Measurements from ENCODE around the gene SGSM1.

Gene SGSM1, protein sequence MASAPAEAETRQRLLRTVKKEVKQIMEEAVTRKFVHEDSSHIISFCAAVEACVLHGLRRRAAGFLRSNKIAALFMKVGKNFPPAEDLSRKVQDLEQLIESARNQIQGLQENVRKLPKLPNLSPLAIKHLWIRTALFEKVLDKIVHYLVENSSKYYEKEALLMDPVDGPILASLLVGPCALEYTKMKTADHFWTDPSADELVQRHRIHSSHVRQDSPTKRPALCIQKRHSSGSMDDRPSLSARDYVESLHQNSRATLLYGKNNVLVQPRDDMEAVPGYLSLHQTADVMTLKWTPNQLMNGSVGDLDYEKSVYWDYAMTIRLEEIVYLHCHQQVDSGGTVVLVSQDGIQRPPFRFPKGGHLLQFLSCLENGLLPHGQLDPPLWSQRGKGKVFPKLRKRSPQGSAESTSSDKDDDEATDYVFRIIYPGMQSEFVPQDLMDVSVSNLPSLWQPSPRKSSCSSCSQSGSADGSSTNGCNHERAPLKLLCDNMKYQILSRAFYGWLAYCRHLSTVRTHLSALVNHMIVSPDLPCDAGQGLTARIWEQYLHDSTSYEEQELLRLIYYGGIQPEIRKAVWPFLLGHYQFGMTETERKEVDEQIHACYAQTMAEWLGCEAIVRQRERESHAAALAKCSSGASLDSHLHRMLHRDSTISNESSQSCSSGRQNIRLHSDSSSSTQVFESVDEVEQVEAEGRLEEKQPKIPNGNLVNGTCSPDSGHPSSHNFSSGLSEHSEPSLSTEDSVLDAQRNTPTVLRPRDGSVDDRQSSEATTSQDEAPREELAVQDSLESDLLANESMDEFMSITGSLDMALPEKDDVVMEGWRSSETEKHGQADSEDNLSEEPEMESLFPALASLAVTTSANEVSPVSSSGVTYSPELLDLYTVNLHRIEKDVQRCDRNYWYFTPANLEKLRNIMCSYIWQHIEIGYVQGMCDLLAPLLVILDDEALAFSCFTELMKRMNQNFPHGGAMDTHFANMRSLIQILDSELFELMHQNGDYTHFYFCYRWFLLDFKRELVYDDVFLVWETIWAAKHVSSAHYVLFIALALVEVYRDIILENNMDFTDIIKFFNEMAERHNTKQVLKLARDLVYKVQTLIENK

GRCh38 chr22:24805790-24806662 lies at the start of gene SGSM1:
Gene SGSM1 (plus strand): TSS chr22:24806211. CDS start chr22:24806326, 115 bp downstream.
- peak; percentile 51 for DNase-seq (ENCODE audit: low read depth)

GRCh38 chr22:24758164-24758799 lies 47.7 kb upstream of the SGSM1 start:
- DNase-seq (ENCODE audit: low read depth), result peak; percentile 32

- DNase-seq (ENCODE audit: low read depth), result no peak
These were observed 46.2 kb upstream of the SGSM1 start for GRCh38 chr22:24759765-24760164.

DNA sequence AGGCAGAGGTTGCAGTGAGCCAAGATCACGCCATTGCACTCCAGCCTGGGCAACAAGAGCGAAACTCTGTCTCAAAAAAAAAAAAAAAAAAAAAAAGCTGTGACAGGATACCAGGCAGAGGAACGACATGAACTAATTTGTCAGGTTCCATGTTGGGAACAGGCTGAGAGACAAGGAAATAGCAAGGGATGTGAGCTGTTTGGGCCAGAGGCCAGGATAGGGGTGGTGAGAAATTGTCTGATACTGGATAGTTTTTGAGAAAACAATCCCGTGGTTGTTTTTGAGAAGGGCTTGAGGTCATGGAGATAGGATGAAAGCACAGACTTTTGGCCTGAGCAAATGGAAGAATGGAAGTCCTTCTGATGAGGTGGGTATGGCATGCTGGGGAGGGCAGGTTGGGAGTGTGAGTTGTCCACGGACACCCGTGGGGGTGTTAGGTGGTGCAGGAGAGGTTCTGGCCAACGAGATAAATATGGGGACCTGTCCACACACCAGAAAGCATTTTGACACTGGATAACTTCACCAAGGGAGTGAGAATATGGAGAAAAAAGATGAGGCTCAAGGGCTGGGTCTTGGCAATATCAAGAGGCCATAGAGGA lies 45.2 kb upstream of the SGSM1 start:
- no peak for DNase-seq (ENCODE audit: low read depth)

DNA sequence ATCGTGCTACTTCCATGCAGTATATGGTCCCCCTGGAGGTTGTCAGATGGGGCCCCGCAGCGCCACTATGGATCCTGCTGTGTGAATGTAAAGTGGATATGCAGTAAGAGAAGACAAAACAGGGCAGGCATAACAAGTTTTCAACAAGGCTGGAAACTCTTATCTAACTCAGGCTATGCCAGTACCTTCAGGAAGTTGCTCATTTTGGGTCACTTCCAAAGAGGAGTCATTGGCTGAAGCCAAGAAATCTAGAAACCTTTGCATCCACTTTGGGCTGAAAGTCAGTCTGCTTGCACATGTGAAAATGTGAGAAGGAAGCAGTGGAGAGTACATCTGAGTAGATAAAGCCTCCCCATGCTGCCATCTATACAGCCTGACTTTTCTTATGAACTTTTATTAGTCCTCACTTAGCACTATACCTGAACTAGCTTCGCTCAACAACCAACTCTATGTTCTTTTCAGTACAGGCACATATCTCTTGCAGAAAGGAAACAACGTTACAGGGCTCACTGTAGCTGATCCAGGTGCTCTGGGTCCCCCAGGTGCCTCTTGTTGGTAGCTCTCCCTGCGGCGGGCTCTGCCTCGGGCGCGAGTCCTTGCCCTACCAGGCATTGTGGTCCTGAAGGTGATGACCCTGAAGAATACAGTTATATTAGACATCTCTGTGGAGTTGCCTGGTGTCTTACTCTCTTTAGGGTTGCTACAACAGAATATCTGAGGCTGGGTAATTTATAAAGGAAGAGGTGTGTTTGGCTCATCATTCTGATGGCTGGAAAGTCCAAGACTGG lies 43.9 kb upstream of the SGSM1 start:
- DNase-seq (ENCODE audit: low read depth), result no peak

DNA sequence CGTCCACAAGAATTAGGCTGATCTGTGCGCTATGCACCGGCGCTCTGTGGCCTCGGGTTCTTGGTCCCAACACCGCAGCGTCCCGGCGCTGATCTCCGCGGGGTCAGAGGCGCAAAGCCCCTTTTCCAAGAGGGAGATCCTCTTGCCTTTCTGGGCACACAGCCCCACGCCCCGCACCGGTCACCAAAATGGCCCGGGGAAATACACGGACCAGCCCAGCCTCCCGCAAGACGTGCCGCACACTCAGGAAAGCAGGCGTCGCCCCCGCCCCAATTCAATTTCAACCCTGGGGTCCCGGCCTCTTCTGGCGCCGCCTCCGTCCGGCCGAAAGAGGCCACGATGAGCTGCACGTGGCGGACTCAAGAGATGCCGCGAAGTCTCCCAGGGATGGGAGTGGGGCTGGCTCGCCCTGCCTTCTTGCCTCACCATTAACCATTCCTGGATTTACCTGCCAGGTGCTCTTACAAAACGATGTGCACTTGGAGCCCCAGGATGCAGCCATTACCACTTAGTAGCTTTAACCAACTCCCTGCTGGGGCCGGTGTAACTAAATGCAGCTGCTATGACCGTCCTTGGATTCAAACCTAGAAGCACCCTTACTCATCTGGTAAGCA lies 42.0 kb upstream of the SGSM1 start:
- DNase-seq (ENCODE audit: low read depth), result no peak

DNA sequence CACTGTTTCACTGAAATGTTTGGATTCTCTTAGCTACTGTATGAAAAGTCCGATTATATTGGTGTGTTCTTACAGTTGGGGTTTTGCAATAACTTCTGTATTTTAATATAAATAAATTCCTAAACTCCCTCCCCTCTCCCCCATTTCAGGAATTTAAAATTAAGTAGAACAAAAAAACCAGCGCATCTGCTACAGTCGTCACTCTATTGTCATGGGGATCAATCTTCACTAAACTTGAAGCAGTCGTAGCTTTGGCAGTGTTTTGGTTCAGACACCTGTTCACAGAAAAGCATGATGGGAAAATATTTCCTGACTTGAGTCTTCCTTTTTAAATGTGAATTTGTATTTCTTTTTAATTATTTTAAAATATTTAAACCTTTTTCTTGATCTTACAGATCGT lies 40.8 kb upstream of the SGSM1 start:
- no peak for DNase-seq (ENCODE audit: low read depth)

DNA sequence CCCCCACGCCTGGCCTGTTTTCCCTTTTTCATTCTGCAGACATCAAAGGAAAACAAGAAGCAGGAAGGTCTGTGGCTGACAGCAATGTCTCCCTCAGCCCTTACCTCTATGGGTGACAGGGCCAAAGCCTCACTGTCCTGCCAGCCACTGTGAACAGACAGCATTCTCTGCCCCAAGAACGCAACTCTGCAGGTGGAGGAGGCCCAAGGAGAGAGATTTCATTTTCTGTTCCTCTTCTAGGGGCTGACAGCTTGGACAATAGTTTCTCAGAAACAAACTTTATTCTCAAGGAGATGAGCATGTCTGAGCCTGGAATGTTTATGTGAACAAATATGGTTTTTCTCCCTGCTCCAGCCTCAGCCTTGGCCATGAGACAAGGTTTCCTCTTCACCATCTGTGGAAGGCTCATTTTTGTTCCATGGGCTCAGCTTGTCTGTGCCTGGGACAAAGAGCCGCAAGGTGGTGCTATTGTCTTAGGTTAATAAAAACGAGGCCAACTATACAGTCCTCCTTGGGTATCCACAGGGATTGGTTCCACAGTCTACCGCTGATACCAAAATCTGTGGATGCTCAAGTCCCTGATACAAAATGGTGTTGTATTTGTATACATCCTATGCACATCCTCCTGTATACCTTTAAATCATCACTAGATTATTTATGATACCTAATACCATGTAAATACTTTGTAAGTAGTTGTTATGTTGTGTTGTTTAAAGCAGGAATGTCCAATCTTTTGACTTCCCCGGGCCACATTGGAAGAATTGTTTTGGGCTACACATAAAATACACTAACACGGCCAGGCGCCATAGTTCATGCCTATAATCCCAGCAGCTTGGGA lies 37.3 kb upstream of the SGSM1 start:
- peak; percentile 14 for DNase-seq (ENCODE audit: low read depth)

DNA sequence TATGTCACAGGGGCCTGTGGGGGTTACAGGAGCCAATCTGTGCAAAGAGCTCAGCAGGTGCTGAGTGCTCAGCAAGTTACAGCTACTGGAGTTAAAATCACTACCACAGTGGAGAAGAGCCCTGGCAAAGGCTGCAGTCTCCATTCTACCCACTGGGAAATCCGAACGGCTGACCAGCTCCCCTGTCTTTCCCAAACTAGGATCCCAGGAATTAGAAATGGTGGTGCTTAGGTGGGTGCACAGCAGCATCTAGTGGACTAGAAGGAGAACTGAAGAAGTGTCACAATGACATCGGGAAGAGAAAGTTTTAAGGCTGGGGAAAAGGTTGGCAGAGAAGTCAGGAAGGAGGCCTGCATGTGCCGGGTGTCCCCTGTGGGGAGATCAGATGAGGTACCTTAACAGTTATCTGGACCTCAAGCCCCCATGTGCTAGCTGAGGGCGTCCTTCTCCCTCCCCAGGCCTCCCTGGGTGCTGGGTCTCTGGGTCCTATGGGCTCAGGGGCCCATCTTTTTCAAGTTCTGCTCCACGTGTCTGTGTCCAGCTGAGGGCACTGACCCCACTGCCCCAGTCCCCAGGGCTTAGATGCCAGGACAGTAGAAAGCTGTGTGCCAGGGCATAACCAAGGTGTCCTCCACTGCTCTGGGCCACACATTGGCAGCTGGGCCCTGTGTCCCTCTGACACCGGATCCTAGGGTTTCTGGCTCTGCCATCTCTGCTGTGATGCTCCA lies 33.4 kb upstream of the SGSM1 start:
- no peak for DNase-seq (ENCODE audit: low read depth)

- no peak for DNase-seq (ENCODE audit: low read depth)
These were observed 30.1 kb upstream of the SGSM1 start for GRCh38 chr22:24775769-24776492.

DNA sequence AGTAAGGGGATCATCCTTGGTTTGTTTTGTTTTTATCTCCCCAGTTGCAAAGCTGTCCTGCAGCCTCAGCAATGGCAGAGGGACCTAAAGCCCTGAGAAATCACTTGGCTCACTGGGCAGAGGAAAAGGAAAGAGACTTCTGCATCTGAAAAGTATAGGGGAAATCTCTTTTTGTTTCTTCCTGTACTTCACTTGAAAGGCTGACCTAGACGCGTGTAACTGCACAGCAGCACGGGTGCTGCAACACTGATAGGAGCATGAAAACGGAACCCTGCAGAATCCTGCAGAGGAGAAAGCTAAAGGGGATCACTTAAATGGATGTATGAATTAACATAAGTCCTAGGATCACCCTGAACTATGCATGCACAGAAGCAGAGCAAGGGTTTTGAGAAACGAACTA lies 29.5 kb upstream of the SGSM1 start:
- DNase-seq (ENCODE audit: low read depth), result no peak

- no peak for DNase-seq (ENCODE audit: low read depth)
These were observed 16.5 kb upstream of the SGSM1 start for GRCh38 chr22:24789516-24789915.

DNA sequence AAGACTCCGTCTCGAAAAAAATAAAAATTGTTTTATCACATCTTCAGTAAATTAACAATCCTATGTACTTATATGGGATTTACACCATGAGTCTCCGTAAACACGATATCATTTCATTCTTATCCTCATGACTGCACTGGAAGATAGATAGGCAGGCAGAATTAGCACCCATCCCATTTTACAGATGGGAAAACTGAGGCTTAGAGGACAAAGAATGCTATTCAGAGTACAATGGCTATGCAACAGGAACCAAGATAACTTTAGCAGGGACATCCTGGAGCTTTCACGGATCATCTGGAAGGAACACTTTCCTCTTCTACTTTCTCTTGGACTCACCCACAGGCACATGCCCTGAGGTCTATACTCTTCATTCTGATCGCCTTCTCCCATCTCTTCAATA lies 14.6 kb upstream of the SGSM1 start:
- DNase-seq (ENCODE audit: low read depth), result no peak

- DNase-seq (ENCODE audit: low read depth), result no peak
These were observed 10.0 kb upstream of the SGSM1 start for GRCh38 chr22:24796056-24796455.

DNA sequence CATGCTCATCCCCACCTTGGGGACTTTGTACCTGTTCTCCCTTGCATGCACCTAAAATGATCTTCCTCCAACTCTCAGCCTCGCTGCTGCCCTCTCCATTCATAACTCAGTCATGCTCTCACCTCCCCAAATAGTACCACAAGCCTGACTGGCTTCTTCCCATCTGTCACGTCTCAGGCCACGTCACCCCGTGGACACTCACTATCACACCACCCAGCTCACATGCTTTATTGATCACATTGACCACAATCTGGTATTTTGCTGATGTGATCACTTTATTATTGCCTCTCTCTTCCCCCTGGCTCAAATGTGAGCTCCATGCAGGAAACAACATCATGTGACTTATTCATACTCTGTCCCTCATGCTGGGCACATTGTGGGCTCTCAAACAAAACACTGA lies 9.2 kb upstream of the SGSM1 start:
- DNase-seq (ENCODE audit: low read depth), result no peak

DNA sequence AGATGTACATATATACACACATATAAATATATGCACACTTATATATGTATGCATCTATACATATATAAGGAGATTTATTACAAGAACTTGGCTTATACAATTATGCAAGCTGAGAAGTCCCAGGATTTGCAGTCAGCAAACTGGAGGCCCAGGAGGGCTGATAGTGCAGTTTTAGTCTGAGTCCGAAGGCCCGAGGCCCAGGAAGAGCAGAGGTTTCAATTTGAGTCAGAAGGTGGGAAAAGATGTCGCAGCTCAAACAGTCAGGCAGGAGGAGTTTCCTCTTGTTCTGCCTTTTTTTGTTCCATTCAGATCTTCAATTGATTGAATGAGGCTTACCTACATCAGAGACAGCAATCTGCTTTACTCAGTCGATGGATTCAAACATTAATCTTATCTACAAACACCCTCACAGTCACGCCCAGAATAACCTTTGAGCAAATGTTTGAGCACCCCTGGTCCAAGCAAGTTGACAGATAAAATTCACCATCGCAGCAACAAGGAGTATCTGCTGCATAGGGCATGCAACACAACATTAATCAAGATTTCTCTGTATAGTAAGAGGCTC lies 4.0 kb upstream of the SGSM1 start:
- no peak for DNase-seq (ENCODE audit: low read depth)

DNA sequence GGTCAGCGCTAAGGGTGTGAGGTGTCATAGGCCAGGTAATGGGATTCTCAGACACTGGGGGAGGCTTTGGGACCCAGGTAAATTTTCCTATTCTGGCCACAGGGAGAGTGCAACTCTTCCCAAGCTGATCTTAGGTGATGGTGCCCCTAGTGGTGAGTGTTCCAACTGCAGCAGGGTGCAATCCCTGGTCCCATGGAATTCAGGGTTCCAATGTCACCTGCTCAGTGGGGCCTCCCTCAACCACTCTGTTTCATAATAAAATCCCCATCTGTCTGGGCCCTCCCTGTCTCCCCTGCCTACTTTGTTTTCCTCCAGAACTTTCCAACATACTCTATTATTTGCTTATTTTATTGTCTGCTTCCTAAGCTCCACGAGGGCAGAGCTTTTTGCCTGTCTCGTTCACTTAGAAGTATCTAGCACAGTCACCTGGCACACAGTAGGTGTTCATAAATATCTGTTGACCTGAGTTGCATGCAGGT lies 2.9 kb upstream of the SGSM1 start:
- peak; percentile 23 for DNase-seq (ENCODE audit: low read depth)
